EL (cell line): Measurements from ENCODE around the gene DPRX.

Experiments
- DNase-seq: peaks from one replicate; pipeline ENCODE4 v3.0.0-alpha.2; 2016

The DPRX gene

GRCh38 chr19:53631949-53632407 lies at the start of gene DPRX:
DPRX (plus strand) TSS chr19:53631999; CDS start chr19:53632107, 108 bp downstream.
- DNase-seq, result no peak

- DNase-seq, result no peak
Observed at GRCh38 chr19:53583181-53583580, 48.6 kb upstream of the DPRX start.

GRCh38 chr19:53586277-53586691 lies 45.5 kb upstream of the DPRX start:
- DNase-seq, result no peak

GRCh38 chr19:53594811-53595509 lies 36.8 kb upstream of the DPRX start:
- no peak for DNase-seq

- no peak for DNase-seq
Observed at GRCh38 chr19:53595510-53595867, 36.3 kb upstream of the DPRX start.

GRCh38 chr19:53596056-53596455 lies 35.7 kb upstream of the DPRX start:
- DNase-seq, result no peak

GRCh38 chr19:53597023-53597422 lies 34.8 kb upstream of the DPRX start:
- DNase-seq, result no peak

GRCh38 chr19:53598361-53598760 lies 33.4 kb upstream of the DPRX start:
- no peak for DNase-seq

- no peak for DNase-seq
Observed at GRCh38 chr19:53600217-53600616, 31.6 kb upstream of the DPRX start.

GRCh38 chr19:53606031-53606430 lies 25.8 kb upstream of the DPRX start:
- no peak for DNase-seq

GRCh38 chr19:53608381-53608780 lies 23.4 kb upstream of the DPRX start:
- DNase-seq, result no peak

- no peak for DNase-seq
Observed at GRCh38 chr19:53612762-53613526, 18.9 kb upstream of the DPRX start.

- peak; percentile 5 for DNase-seq
Observed at GRCh38 chr19:53621885-53622740, 9.7 kb upstream of the DPRX start.

- no peak for DNase-seq
Observed at GRCh38 chr19:53624771-53625545, 6.8 kb upstream of the DPRX start.

GRCh38 chr19:53626486-53626885 lies 5.3 kb upstream of the DPRX start:
- no peak for DNase-seq

GRCh38 chr19:53626976-53627375 lies 4.8 kb upstream of the DPRX start:
- DNase-seq, result no peak

GRCh38 chr19:53634768-53635167 lies 3.0 kb downstream of the DPRX start:
- no peak for DNase-seq

- no peak for DNase-seq
Observed at GRCh38 chr19:53639471-53639870, 7.7 kb downstream of the DPRX start.

- DNase-seq, result no peak
Observed at GRCh38 chr19:53642381-53643099, 10.7 kb downstream of the DPRX start.

GRCh38 chr19:53644061-53644816 lies 12.4 kb downstream of the DPRX start:
- DNase-seq, result no peak

- DNase-seq, result no peak
Observed at GRCh38 chr19:53646144-53646543, 14.3 kb downstream of the DPRX start.
